K562 (cell line): ENCODE results near the gene DUSP28. TPM values are rescaled to one million over a fixed set of nuclear protein-coding genes. Genes with fewer than 3 reads are reported as not detected.
A peak's percentile ranks its signal among the peaks of the same experiment; 100 is the strongest.

Source experiments
- CBX2 ChIP-seq: fragments of 200-600 bp; sonication (generic); IDR thresholded peaks from one replicate; pipeline ENCODE4 v1.6.1; 2012; ENCODE audit warnings: mild to moderate bottlenecking, low read length, inconsistent platforms; ENCODE audit not compliant: insufficient read depth, poor library complexity, severe bottlenecking
- CEBPB ChIP-seq: fragments of 450-650 bp; IDR thresholded peaks from 2 replicates; pipeline ENCODE4 v1.6.1; 2016; ENCODE audit warnings: missing genetic modification characterization, missing compliant biosample characterization
- CREM ChIP-seq: IDR thresholded peaks from 2 replicates; pipeline ENCODE4 v1.6.1; 2014; ENCODE audit warnings: antibody characterized with exemption, low read depth
- EP400 ChIP-seq: fragments of 450-650 bp; IDR thresholded peaks from 2 replicates; pipeline ENCODE4 v1.6.1; 2017; ENCODE audit warnings: antibody characterized with exemption, mild to moderate bottlenecking, moderate library complexity
- MYC ChIP-seq, 2 experiments: fragments of 250-450 bp in 1 of 2; sonication (Bioruptor Pico) in 1 of 2; IDR thresholded peaks; 2 replicates each; pipeline versions ENCODE4 v1.5.1 to v1.6.1; 2012 to 2021; ENCODE audit warnings: low read depth in 2 of 2, borderline replicate concordance in 1 of 2, improper control_type of control experiment in 1 of 2, low read length in 1 of 2, mild to moderate bottlenecking in 1 of 2, moderate library complexity in 1 of 2
- NFIC ChIP-seq: fragments of 450-650 bp; IDR thresholded peaks from 2 replicates; pipeline ENCODE4 v1.6.1; 2017; ENCODE audit warnings: mild to moderate bottlenecking, inconsistent platforms
- SIN3A ChIP-seq, 2 experiments: fragments of 150-350 bp in 1 of 2; IDR thresholded peaks; 2 replicates each; pipeline ENCODE4 v1.6.1; 2011 to 2016; ENCODE audit warnings: borderline replicate concordance in 2 of 2, low read depth in 2 of 2, low read length in 2 of 2, mild to moderate bottlenecking in 2 of 2, moderate library complexity in 2 of 2; ENCODE audit not compliant: control insufficient read depth in 1 of 2
- SMAD1 ChIP-seq: fragments of 150-350 bp; IDR thresholded peaks from 2 replicates; pipeline ENCODE4 v1.6.1; 2014; ENCODE audit warnings: low read length, low read depth; ENCODE audit not compliant: partially characterized antibody
- polyA plus RNA-seq, 8 experiments: library from polyadenylated mRNA; depleted of rRNA in 4 of 8; stranded (reverse) in 5 of 8; unstranded in 3 of 8; fragments of >200 nt; fragmentation: Nextera tagmentation in 2 of 8; fragmentation: Illumina TruSeq in 1 of 8; extraction: Ambion mirVana in 2 of 8; extraction: Trizol in 1 of 8; gene quantifications; 2 replicates each; pipeline versions ENCODE4 v1.2.1 to v1.2.3, GENCODE V29; 2011 to 2014; ENCODE audit warnings: inconsistent platforms in 1 of 8, missing spikeins in 1 of 8
- total RNA-seq, 7 experiments: library from RNA; depleted of rRNA in 6 of 7; stranded (reverse); fragments of >200 nt in 6 of 7; fragmentation: Illumina TruSeq in 2 of 7; extraction: Trizol in 2 of 7; gene quantifications; 2 replicates each; pipeline versions ENCODE4 v1.2.1 to v1.2.3, GENCODE V29; 2011 to 2021; ENCODE audit warnings: low replicate concordance in 1 of 7
- TF ChIP-seq, protein P1 (sequence below): fragments of 450-650 bp; IDR thresholded peaks from 2 replicates; pipeline ENCODE4 v1.6.1; 2016; ENCODE audit warnings: borderline replicate concordance
- TF ChIP-seq, protein P2 (sequence below): sonication (generic); formaldehyde crosslinking; IDR thresholded peaks from 2 replicates; pipeline ENCODE4 v1.9.0; 2022; ENCODE audit warnings: mild to moderate bottlenecking, missing genetic modification reagents
- TF ChIP-seq, protein P3 (sequence below): sonication (generic); formaldehyde crosslinking; IDR thresholded peaks from 2 replicates; pipeline ENCODE4 v1.8.0; 2022; ENCODE audit warnings: missing genetic modification reagents, mild to moderate bottlenecking, moderate library complexity, borderline replicate concordance
- TF ChIP-seq, protein P4 (sequence below), 3 experiments: IDR thresholded peaks in 2 of 3; conservative IDR thresholded peaks in 1 of 3; 2 replicates each; pipeline ENCODE4 v1.5.1; 2011 to 2012; ENCODE audit warnings: low read length in 3 of 3, mild to moderate bottlenecking in 3 of 3, control low read depth in 2 of 3, improper control_type of control experiment in 1 of 3, inconsistent platforms in 1 of 3, low read depth in 1 of 3, mixed read lengths in 1 of 3, moderate library complexity in 1 of 3; ENCODE audit not compliant: insufficient read depth in 2 of 3
- TF ChIP-seq, protein P5 (sequence below), 2 experiments: fragments of 450-650 bp in 1 of 2; sonication (generic) in 1 of 2; formaldehyde crosslinking in 1 of 2; IDR thresholded peaks in 1 of 2; conservative IDR thresholded peaks in 1 of 2; 2 replicates each; pipeline versions ENCODE4 v1.6.1 to v1.8.1; 2016 to 2023; ENCODE audit warnings: mild to moderate bottlenecking in 2 of 2, moderate library complexity in 2 of 2, inconsistent platforms in 1 of 2, missing genetic modification reagents in 1 of 2
- TF ChIP-seq, protein P6 (sequence below), 2 experiments: IDR thresholded peaks; 2 replicates each; pipeline ENCODE4 v1.6.1; 2011; ENCODE audit warnings: borderline replicate concordance in 1 of 2, control low read depth in 1 of 2, low read depth in 1 of 2, low read length in 1 of 2, mild to moderate bottlenecking in 1 of 2, mixed read lengths in 1 of 2, moderate library complexity in 1 of 2; ENCODE audit not compliant: insufficient read depth in 1 of 2, insufficient read length in 1 of 2, poor library complexity in 1 of 2, severe bottlenecking in 1 of 2; ENCODE audit errors: extremely low read depth in 1 of 2

Gene DUSP28
- total and polyA plus RNA-seq, 9 of the 15 experiments (the other 6 are each of a cell fraction or from before 2014, with no cell fraction given) = 2.8 to 8.1 (median 4.2) TPM

DNA sequence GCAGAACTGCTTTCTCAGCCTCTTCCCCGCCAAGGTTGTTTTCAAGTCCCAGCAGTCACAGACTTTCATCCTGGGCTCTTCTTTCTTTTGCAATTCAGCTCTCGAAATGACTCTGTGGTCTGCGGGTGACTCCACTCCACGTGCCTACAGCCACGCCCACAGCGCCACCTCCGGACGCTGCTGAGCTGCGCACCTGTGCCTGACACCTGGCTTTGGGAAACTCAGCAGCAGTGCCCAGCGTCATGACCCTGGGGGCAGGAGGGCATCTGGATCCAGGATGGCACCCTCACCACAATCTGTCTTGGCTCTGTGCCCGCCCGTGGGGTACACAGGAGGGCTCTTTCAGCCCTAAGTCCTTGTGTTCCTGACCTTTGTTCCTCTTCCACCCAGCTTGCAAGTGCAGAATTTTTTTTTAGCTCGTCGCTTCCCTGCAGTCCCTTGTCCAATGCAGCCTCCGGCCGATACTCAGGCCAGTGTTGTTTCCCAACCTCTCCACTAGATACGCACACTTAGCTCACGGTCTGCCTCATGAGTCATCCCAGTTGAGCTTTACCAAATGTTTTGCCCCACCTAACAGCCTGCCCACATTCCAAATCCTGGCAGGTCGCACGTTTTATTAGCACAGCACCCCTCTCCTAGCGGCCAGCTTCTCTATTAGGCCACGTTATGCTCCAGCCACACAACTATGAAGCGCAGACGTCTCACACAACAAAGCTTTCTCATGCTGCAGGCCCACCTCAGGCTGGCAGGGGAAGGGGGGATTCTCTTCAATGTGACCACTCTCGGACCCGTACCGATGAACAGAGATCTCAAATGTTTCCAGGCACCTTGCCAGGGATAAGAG, 19.8 kb downstream of the DUSP28 start (continued):
- TF ChIP-seq, protein P1, sequence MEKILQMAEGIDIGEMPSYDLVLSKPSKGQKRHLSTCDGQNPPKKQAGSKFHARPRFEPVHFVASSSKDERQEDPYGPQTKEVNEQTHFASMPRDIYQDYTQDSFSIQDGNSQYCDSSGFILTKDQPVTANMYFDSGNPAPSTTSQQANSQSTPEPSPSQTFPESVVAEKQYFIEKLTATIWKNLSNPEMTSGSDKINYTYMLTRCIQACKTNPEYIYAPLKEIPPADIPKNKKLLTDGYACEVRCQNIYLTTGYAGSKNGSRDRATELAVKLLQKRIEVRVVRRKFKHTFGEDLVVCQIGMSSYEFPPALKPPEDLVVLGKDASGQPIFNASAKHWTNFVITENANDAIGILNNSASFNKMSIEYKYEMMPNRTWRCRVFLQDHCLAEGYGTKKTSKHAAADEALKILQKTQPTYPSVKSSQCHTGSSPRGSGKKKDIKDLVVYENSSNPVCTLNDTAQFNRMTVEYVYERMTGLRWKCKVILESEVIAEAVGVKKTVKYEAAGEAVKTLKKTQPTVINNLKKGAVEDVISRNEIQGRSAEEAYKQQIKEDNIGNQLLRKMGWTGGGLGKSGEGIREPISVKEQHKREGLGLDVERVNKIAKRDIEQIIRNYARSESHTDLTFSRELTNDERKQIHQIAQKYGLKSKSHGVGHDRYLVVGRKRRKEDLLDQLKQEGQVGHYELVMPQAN = peak; percentile 57; the same call in 1 of the 2 replicates
- TF ChIP-seq CREM (peak; percentile 40; the same call in 1 of the 2 replicates), CEBPB (tag) (peak; percentile 32; the same call in 1 of the 2 replicates), SMAD1 (no peak), SIN3A (IDR thresholded peaks at IDR 0.05; ENCODE audit: borderline replicate concordance in 2 of 2, control insufficient read depth in 1 of 2, low read depth in 2 of 2, low read length in 2 of 2) (peak in 1 of 2 experiments; percentile 66; a peak in 1 of 4 replicates), MYC (IDR thresholded peaks at IDR 0.05; ENCODE audit: low read depth, low read length) (peak; percentile 85), MYC (CRISPR knock-in tag; IDR thresholded peaks at IDR 0.05; ENCODE audit: borderline replicate concordance, low read depth) (no peak), NFIC (peak; percentile 47; the same call in 1 of the 2 replicates), EP400 (peak; percentile 52), CBX2 (no peak)
- TF ChIP-seq, protein P2, sequence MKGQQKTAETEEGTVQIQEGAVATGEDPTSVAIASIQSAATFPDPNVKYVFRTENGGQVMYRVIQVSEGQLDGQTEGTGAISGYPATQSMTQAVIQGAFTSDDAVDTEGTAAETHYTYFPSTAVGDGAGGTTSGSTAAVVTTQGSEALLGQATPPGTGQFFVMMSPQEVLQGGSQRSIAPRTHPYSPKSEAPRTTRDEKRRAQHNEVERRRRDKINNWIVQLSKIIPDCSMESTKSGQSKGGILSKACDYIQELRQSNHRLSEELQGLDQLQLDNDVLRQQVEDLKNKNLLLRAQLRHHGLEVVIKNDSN = peak; percentile 78
- TF ChIP-seq, protein P3, sequence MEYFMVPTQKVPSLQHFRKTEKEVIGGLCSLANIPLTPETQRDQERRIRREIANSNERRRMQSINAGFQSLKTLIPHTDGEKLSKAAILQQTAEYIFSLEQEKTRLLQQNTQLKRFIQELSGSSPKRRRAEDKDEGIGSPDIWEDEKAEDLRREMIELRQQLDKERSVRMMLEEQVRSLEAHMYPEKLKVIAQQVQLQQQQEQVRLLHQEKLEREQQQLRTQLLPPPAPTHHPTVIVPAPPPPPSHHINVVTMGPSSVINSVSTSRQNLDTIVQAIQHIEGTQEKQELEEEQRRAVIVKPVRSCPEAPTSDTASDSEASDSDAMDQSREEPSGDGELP (CRISPR knock-in tag) = 0 out of 2 replicates have a peak, but pooled peaks have one; percentile 17
- TF ChIP-seq, protein P4, sequence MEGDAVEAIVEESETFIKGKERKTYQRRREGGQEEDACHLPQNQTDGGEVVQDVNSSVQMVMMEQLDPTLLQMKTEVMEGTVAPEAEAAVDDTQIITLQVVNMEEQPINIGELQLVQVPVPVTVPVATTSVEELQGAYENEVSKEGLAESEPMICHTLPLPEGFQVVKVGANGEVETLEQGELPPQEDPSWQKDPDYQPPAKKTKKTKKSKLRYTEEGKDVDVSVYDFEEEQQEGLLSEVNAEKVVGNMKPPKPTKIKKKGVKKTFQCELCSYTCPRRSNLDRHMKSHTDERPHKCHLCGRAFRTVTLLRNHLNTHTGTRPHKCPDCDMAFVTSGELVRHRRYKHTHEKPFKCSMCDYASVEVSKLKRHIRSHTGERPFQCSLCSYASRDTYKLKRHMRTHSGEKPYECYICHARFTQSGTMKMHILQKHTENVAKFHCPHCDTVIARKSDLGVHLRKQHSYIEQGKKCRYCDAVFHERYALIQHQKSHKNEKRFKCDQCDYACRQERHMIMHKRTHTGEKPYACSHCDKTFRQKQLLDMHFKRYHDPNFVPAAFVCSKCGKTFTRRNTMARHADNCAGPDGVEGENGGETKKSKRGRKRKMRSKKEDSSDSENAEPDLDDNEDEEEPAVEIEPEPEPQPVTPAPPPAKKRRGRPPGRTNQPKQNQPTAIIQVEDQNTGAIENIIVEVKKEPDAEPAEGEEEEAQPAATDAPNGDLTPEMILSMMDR (IDR thresholded peaks at IDR 0.05 in 2 of 3, conservative IDR thresholded peaks at IDR 0.05 in 1 of 3; ENCODE audit: insufficient read depth in 2 of 3, low read depth in 1 of 3, low read length in 3 of 3) = peak; percentile 51 to 71 (median 66)
- TF ChIP-seq, protein P5, sequence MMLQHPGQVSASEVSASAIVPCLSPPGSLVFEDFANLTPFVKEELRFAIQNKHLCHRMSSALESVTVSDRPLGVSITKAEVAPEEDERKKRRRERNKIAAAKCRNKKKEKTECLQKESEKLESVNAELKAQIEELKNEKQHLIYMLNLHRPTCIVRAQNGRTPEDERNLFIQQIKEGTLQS (IDR thresholded peaks at IDR 0.05) = peak; percentile 65
- TF ChIP-seq, protein P5 (CRISPR knock-in tag; conservative IDR thresholded peaks at IDR 0.05) = no peak
- TF ChIP-seq, protein P6, sequence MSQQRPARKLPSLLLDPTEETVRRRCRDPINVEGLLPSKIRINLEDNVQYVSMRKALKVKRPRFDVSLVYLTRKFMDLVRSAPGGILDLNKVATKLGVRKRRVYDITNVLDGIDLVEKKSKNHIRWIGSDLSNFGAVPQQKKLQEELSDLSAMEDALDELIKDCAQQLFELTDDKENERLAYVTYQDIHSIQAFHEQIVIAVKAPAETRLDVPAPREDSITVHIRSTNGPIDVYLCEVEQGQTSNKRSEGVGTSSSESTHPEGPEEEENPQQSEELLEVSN (IDR thresholded peaks at IDR 0.05; ENCODE audit: borderline replicate concordance in 1 of 2, extremely low read depth in 1 of 2, insufficient read depth in 1 of 2, insufficient read length in 1 of 2, low read depth in 1 of 2, low read length in 1 of 2, poor library complexity in 1 of 2, severe bottlenecking in 1 of 2) = peak; percentile 72 to 75
